ENCODE measurements around the gene NPFF.

NPFF gene

DNA sequence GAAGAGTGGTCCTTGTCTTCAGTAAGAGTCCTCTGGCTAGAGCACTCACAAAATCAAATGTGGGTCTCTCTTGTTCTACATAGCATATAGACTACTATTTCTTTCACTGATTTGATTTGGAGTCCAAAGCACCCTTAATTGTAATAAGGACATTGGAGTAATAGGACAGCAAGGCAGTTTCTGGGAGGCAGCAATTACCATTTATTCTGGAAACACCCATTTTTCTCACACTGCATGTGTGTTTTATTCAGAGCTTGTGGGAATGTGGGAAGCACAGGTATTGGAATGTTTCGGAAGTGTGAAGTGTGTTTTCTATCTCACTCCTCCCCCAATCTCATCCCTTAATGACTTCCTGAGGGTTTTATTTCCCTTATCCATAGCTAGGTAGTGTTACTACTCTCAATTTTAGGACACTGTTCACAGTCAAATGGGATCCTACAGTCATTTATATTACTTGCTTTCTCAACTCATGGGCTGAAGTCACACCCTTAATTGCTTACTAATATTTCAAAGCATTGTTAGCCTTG lies 35.2 kb downstream of the NPFF start:
- DNase-seq = no peak

DNA sequence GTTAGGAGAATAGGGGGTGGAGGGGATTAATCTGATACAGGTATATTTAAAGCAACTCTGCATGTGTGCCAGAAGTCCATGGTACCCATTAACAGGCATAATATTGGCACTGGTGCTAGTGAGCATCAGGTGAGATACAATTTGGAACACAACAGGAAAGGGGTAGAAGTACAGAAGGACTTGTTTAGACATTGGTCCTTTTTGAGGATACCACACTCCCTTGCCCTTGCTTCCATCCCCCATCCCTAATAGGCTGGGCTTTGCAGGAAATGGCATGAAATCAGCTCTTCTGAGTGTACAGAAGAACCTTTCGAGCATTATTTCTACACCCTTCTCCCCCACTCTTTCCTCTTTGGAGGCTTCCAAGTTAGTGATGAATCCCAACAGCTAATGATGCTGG lies 39.0 kb downstream of the NPFF start:
- DNase-seq = no peak

DNA sequence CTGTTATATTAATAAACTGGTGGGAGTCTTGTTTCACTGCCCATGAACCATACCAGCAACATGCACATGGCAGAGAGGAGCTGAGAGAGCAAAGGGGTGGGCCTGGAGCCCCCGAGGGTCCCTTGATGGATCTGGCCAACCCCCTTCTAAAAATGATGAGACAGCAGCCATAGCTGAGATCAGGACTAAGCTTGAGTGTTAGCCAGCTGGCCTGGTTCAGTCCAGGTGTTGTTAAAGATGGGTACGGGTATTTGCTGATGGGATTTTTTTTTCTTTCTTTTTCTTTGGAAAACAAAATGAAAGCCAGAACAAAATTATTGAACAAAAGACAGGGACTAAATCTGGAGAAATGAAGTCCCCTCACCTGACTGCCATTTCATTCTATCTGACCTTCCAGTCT lies 39.4 kb downstream of the NPFF start:
- DNase-seq = no peak

DNA sequence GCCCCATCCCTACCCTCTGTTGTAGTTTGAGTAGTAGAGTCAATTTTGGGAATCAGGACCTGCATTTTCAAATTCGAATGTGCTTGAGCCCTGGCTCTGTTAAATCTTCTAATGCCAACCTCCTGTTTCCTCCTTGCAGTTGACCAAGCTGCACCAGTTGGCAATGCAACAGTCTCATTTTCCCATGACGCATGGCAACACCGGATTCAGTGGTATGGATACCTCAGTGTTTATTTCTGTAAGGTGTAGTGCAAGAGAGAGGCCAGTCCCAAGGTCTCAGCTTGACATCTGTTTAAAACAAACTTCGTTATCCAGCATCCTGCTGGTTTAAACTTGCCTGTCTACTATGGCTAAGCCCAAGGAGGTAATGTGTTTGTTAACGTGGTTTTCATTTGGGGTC lies 40.2 kb downstream of the NPFF start:
- DNase-seq = no peak

DNA sequence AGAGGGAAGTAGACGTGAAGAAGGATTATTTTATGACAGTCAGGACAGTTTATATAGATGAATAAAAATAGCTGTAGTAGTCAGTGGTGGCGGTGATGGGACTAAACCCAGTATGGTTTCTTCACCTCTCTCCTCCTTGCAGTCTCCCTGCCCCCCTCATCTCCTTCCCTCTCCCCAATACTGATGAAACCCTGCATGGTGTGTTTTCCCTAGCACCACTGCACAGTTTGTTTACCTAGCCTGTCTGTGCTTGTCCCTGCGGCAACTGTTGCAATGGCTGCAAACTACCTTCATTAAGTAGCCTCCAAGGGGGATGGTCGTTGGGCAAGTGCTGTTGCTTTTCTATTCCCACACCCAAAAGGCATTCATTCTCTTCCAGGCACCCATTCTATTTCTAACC lies 40.6 kb downstream of the NPFF start:
- DNase-seq = no peak

DNA sequence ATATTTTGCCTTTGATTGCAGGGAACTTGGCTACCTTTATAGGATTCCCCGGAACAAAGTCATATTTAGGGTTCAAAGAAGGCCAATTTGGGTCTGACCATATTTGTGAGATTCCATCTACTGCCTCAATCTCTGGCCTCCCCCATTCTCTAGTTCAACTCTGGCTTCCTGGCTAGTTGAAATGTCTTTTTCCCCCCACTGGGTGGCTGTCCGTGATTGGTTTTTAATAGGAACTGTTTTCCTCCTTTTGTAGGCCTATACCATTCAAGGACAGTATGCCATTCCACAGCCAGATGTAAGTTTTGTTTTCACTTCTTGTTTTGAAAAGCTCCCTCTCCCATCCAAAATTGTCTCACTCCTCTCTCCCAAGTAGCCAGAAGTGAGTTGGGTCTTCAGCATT lies 41.6 kb downstream of the NPFF start:
- DNase-seq = no peak

DNA sequence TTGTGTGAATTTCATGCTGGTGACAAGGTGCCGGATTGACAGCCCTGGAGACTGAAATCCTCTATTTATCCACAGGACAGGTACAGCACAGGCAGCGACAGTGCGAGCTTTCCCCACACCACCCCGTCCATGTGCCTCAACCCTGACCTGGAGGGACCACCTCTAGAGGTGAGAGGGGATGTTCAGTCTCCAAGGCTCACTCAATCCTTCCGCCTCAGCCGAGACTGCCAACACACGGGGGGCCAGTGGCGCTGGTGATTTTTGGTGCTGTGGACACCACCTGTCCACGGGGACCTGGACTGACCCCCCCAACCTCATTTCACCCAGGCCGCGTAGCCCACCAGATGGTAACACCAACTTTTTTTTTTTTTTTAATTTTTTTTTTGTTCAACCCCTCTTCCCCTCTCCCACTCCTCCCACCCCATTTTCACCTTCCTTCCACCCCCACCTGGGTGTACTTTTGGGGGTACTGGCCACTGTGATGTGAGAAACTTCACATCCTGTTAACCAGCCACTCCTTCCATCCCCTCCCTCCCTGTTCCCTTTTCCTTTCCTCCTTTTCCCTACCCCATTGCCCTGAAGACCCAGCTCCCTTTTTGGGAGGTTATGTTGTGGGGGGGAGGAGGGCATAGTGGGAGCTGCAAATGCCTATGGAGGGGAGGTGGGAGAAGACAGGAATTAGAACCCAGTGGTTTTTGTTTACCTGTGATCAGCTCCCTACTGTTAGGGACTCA lies 42.4 kb downstream of the NPFF start:
- DNase-seq = no peak

DNA sequence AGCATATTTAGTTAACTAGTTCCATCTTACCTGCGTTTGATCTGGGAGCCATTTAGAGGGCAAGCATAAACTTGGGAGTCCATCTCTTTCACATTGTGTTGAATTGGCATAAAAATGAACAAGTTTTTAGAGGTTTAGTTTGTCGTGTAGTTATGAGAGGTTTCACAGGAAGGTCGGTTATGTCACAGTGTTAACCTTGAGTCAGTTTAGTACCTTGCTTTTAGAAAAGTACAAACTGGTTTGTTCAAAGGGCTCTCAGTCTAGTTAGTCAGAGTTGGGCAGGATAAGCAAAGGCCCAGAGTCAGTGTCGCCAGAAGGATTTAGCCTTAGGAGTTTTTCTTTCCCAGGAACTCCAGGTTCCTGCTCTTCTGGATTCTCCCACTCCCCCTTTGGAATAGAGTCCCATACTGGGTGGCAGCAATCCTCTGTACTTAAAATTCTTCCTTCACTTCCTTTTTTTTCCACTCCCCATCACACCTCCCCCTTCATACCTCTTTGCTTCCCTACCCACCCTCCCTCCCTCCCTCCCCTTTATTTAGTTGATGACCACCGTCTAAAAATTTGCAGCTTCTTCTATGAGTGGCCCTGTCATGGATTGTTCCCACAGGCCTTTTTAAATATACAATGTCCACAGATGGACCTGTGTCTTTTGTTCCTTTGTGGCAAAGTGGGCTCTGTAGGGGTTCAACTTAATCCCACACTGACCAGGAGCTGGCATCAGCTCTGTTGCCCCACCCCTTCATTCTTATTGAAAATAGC lies 43.3 kb downstream of the NPFF start:
- no peak for DNase-seq

DNA sequence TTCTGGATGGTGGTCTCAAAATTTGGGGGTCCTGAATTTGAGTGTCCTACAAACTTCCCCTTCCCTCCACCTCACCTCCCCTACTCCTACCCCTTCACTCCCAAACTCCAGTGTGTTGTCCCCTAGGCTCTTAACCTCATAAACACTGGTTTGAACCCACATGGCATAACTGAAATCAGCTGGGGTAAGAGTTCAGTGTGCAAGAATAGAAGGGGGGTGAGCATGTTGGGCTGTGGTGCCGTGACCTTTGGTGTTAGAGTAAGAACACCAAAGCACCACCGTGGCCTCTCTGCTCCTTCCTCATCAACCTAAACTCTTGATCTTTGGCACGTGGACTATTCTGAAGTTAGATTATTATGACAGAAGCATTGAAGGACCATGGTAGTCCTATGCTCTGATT lies 44.3 kb downstream of the NPFF start:
- no peak for DNase-seq

DNA sequence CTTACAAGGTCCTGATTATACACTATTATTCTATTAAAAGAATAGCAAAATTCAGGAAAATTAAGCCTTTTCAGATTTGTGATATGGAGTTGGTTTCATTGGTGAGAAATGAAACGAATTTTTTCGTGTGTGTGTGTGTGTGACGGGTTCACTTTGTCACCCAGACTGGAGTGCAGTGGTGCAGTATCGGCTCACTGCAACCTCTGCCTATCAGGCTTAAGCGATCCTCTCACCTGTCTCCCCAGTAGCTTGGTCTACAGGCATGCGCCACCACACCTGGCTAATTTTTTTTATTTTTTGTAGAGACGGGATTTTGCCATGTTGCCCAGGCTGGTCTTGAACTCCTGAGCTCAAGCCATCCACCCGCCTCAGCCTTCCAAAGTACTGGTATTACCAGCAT lies 45.7 kb downstream of the NPFF start:
- no peak for DNase-seq

DNA sequence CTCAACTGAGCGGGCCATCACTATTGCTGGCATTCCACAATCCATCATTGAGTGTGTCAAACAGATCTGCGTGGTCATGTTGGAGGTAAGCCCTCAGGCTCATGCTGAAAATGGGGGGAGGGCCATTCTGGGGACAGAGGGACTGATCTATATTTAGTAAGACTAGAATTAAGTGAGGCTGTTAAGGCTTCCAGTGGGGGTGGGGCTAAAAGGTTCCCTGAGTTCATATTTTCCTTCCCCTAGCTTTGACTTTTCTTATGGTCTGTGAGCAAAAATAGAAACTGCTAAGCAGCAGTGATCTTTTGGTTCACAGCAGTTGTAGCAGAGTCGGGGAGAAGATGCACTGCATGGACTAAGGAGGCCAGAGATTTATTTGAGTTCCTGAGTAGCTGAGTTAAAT lies 46.2 kb downstream of the NPFF start:
- DNase-seq = no peak

DNA sequence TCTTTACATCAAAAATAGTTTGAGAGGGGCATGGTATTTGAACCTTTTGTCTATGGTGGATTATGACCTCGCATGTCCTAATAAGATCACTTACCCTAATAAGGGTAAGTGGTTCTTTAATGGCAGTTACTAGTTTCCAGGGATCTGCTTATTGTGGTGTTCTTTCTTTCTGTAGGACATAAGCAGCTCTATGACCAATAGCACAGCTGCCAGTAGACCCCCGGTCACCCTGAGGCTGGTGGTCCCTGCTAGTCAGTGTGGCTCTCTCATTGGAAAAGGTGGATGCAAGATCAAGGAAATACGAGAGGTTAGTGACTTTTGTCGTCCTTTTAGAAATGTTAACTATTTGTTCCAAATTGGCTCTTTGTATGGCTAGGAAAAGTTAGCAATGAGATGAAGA lies 48.2 kb downstream of the NPFF start:
- no peak for DNase-seq
